Trophoblast cell (in vitro differentiated cells and primary cell): Measurements from ENCODE around the gene NDE1.
"Not testable (repeated sequence)": the region's sequence is repeated elsewhere in the genome, so short reads cannot be mapped to it uniquely, and the experiment has no call there.

Source experiments
- DNase-seq, 2 donors: peaks; one replicate each; pipeline ENCODE4 v3.0.0-alpha.2; 2016
- H2AFZ ChIP-seq: 2 replicates; pipeline ENCODE4 v1.6.1; 2013; ENCODE audit warnings: low read length, moderate library complexity, mild to moderate bottlenecking; ENCODE audit not compliant: insufficient read depth, poor library complexity
- H2AK5ac ChIP-seq: 2 replicates; pipeline ENCODE4 v1.6.1; 2013; ENCODE audit warnings: mild to moderate bottlenecking, low read length
- H2BK120ac ChIP-seq: 2 replicates; pipeline ENCODE4 v1.6.1; 2013; ENCODE audit warnings: low read length, mild to moderate bottlenecking, moderate library complexity; ENCODE audit not compliant: insufficient read depth, poor library complexity
- H2BK12ac ChIP-seq: 2 replicates; pipeline ENCODE4 v1.6.1; 2013; ENCODE audit warnings: mild to moderate bottlenecking, low read length, moderate library complexity
- H2BK5ac ChIP-seq: 2 replicates; pipeline ENCODE4 v1.6.1; 2013; ENCODE audit warnings: low read length, low read depth, moderate library complexity, mild to moderate bottlenecking; ENCODE audit not compliant: poor library complexity
- H3K14ac ChIP-seq: 2 replicates; pipeline ENCODE4 v1.6.1; 2013; ENCODE audit warnings: mild to moderate bottlenecking, low read length
- H3K18ac ChIP-seq: 2 replicates; pipeline ENCODE4 v1.6.1; 2013; ENCODE audit warnings: mild to moderate bottlenecking, low read length
- H3K23ac ChIP-seq: 2 replicates; pipeline ENCODE4 v1.6.1; 2013; ENCODE audit warnings: low read length
- H3K27ac ChIP-seq: 2 replicates; pipeline ENCODE4 v1.5.1; 2013; ENCODE audit warnings: low read depth, mild to moderate bottlenecking, inconsistent platforms, low read length, moderate library complexity
- H3K27me3 ChIP-seq: 2 replicates; pipeline ENCODE4 v1.6.1; 2013; ENCODE audit warnings: inconsistent platforms, mild to moderate bottlenecking, low read length, moderate library complexity; ENCODE audit not compliant: insufficient read depth
- H3K36me3 ChIP-seq, 2 experiments: 1 replicate in 1 of 2; 2 replicates in 1 of 2; pipeline ENCODE4 v1.6.1; 2013; ENCODE audit warnings: low read length in 2 of 2, mild to moderate bottlenecking in 2 of 2, moderate library complexity in 1 of 2; ENCODE audit not compliant: insufficient read depth in 2 of 2, control insufficient read depth in 1 of 2
- H3K4ac ChIP-seq: 2 replicates; pipeline ENCODE4 v1.6.1; 2013; ENCODE audit warnings: low read depth, mild to moderate bottlenecking, low read length, moderate library complexity
- H3K4me1 ChIP-seq, 2 experiments: 1 replicate in 1 of 2; 2 replicates in 1 of 2; pipeline ENCODE4 v1.6.1; 2013; ENCODE audit warnings: low read length in 2 of 2, mild to moderate bottlenecking in 2 of 2, moderate library complexity in 1 of 2; ENCODE audit not compliant: insufficient read depth in 2 of 2, control insufficient read depth in 1 of 2
- H3K4me2 ChIP-seq: 2 replicates; pipeline ENCODE4 v1.6.1; 2013; ENCODE audit warnings: inconsistent platforms, mild to moderate bottlenecking, low read length, moderate library complexity
- H3K4me3 ChIP-seq: 2 replicates; pipeline ENCODE4 v1.5.1; 2013; ENCODE audit warnings: mild to moderate bottlenecking, low read depth, low read length, inconsistent platforms
- H3K79me1 ChIP-seq: one replicate; pipeline ENCODE4 v1.6.1; 2013; ENCODE audit warnings: low read length
- H3K79me2 ChIP-seq: 2 replicates; pipeline ENCODE4 v1.6.1; 2013; ENCODE audit warnings: low read length, mild to moderate bottlenecking; ENCODE audit not compliant: control insufficient read depth, insufficient read depth, poor library complexity
- H3K9ac ChIP-seq: 2 replicates; pipeline ENCODE4 v1.6.1; 2013; ENCODE audit warnings: mild to moderate bottlenecking, low read length
- H3K9me3 ChIP-seq: 2 replicates; pipeline ENCODE4 v1.6.1; 2013; ENCODE audit warnings: low read depth, mild to moderate bottlenecking, control low read depth, inconsistent platforms, low read length; ENCODE audit not compliant: insufficient read depth
- H4K12ac ChIP-seq: 2 replicates; pipeline ENCODE4 v1.6.1; 2013; ENCODE audit warnings: low read depth, mild to moderate bottlenecking, low read length, moderate library complexity
- H4K8ac ChIP-seq: 2 replicates; pipeline ENCODE4 v1.6.1; 2013; ENCODE audit warnings: low read depth, mild to moderate bottlenecking, low read length, moderate library complexity
- H4K91ac ChIP-seq: one replicate; pipeline ENCODE4 v1.6.1; 2013; ENCODE audit warnings: low read depth, mild to moderate bottlenecking, low read length, moderate library complexity
- WGBS: extraction: QIAGEN DNeasy Blood & Tissue Kit; methylation state at CpG from one replicate; pipeline ENCODE4 v1.1.7; 2013; ENCODE audit warnings: missing lambda C conversion rate; ENCODE audit not compliant: insufficient read length, insufficient coverage; ENCODE audit errors: extremely low coverage; 5-methylcytosine and 5-hydroxymethylcytosine counted together

Gene NDE1

GRCh38 chr16:15690296-15690695, 40.3 kb downstream of the NDE1 start:
- Histone ChIP-seq H3K79me2 (no peaks in the 10 kb centered on the region), H4K12ac (no peak overlapping the region), H3K4me2 (no peak overlapping the region), H3K27ac (no peak overlapping the region), H3K36me3 (peaks cover 63 to 71% of the 10 kb centered on the region in 2 experiments), H4K91ac (no peak overlapping the region), H3K4ac (no peak overlapping the region), H3K18ac (no peak overlapping the region), H3K14ac (no peak overlapping the region), H3K27me3 (no peaks in the 10 kb centered on the region), H3K4me3 (no peak overlapping the region), H4K8ac (no peak overlapping the region), H3K79me1 (no peaks in the 10 kb centered on the region), H2BK12ac (no peak overlapping the region), H2BK120ac (no peak overlapping the region), H3K9ac (no peak overlapping the region), H3K4me1 (no peaks in the 10 kb centered on the region), H2AFZ (no peak overlapping the region), H3K23ac (no peak overlapping the region), H2AK5ac (no peak overlapping the region), H2BK5ac (no peak overlapping the region), H3K9me3 (no peaks in the 10 kb centered on the region)
- WGBS, result no CpG with 5 or more reads among the region's 3 CpGs
- no peak for DNase-seq

- H3K23ac ChIP-seq, result no peak overlapping the region
- WGBS, result no CpG with 5 or more reads among the region's 10 CpGs
These were observed 41.0 kb downstream of the NDE1 start for GRCh38 chr16:15691046-15691445.

GRCh38 chr16:15692508-15692907, 42.5 kb downstream of the NDE1 start:
- H3K23ac ChIP-seq, H3K18ac ChIP-seq, H3K27me3 ChIP-seq, H3K4me2 ChIP-seq, H4K8ac ChIP-seq, H2AFZ ChIP-seq, H3K4me3 ChIP-seq, H3K9me3 ChIP-seq, H2BK120ac ChIP-seq, H3K9ac ChIP-seq, H4K12ac ChIP-seq, H2BK12ac ChIP-seq, H3K27ac ChIP-seq, H3K79me1 ChIP-seq, H3K14ac ChIP-seq, H3K4ac ChIP-seq, H4K91ac ChIP-seq, H2AK5ac ChIP-seq, H3K79me2 ChIP-seq, H3K4me1 ChIP-seq, DNase-seq, H2BK5ac ChIP-seq: not testable (repeated sequence)
- H3K36me3 ChIP-seq, result peaks cover 62 to 70% of the 10 kb centered on the region in 2 experiments
- WGBS, result no CpG with 5 or more reads among the region's 1 CpG

More at GRCh38 chr16:15691046-15691445, 41.0 kb downstream of the NDE1 start:
- Histone ChIP-seq H4K8ac (no peak overlapping the region), H2AFZ (no peak overlapping the region), H2BK5ac (no peak overlapping the region), H2BK12ac (no peak overlapping the region), H3K4me1 (no peaks in the 10 kb centered on the region), H2AK5ac (no peak overlapping the region), H3K79me1 (no peaks in the 10 kb centered on the region), H3K27me3 (no peaks in the 10 kb centered on the region), H3K4ac (no peak overlapping the region), H3K79me2 (no peaks in the 10 kb centered on the region), H4K91ac (no peak overlapping the region), H3K4me2 (no peak overlapping the region), H3K14ac (no peak overlapping the region), H3K9me3 (no peaks in the 10 kb centered on the region), H3K36me3 (peaks cover 61 to 68% of the 10 kb centered on the region in 2 experiments), H3K18ac (no peak overlapping the region), H3K9ac (peak overlapping the region; percentile 25), H3K4me3 (no peak overlapping the region), H2BK120ac (no peak overlapping the region), H4K12ac (no peak overlapping the region), H3K27ac (no peak overlapping the region)
- no peak for DNase-seq

- Histone ChIP-seq H3K79me1 (no peaks in the 10 kb centered on the region), H3K4me2 (no peak overlapping the region), H3K4me3 (peak overlapping the region; percentile 27), H3K27ac (no peak overlapping the region), H4K8ac (no peak overlapping the region), H3K27me3 (no peaks in the 10 kb centered on the region), H3K4me1 (no peaks in the 10 kb centered on the region), H3K9me3 (no peaks in the 10 kb centered on the region), H3K36me3 (peaks cover 72 to 74% of the 10 kb centered on the region in 2 experiments), H3K4ac (no peak overlapping the region), H3K14ac (no peak overlapping the region), H4K91ac (no peak overlapping the region), H2AK5ac (no peak overlapping the region), H2BK5ac (no peak overlapping the region), H2BK120ac (no peak overlapping the region), H3K79me2 (no peaks in the 10 kb centered on the region), H3K23ac (no peak overlapping the region), H2BK12ac (no peak overlapping the region), H3K18ac (no peak overlapping the region), H3K9ac (no peak overlapping the region), H4K12ac (no peak overlapping the region), H2AFZ (no peak overlapping the region)
- no CpG with 5 or more reads among the region's 5 CpGs for WGBS
- no peak for DNase-seq
These were observed 44.5 kb downstream of the NDE1 start for GRCh38 chr16:15694499-15694898.
